ENCODE results near the gene ATXN7L2.

Gene ATXN7L2

DNA sequence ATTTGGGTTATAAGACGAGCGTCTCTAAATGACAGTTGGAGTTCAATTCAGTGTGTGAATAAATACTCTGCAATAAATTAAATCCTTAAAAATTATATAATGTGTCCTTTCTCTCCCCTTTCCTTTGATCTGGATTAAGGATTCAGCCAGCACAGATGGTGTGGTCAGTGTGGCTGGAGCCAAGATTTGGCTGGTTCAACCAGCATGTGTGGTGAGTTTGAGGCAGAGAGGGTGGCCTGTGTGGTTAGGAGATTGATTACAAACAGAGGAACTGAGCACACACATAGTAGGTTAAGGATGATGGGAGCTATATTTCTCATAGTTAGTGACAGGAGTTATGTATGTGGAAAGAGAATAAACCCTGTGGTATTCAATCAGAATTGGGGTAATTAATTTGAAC is 40.0 kb downstream of the ATXN7L2 start:
- DNase-seq (ENCODE audit: low spot score) = no peak

DNA sequence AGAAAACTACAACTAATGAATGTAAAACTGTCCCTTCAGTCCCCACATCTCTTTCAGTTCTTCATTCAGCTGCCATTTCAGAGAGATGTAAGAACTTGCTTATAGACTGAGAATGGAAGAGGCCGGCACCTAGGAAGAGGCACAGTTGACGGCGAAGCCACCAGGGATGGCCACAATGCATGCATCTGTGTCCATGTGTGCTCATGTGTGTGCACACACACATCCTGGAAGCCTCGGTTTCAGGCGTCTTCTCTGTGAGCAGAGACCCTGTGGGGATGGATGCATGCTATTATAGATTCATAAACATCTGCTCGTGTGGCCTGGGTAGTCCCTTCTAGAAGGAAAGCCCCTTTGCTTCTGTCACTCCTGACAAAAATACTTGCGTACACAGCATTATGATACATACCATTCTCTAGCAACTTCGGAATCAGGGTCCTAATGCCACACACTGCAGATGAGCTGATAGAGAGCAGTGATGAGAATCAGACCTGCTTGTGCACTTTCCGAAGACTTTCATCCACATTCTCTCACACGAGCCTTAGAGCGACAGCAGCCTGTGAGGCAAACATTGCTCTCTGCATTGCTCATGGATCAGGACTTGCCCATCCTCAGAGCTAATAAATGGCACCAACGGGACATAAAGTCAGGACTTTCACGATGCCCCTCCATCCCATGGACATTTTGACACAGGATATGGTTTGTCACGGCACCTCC is 43.5 kb downstream of the ATXN7L2 start:
- no peak for DNase-seq (ENCODE audit: low spot score)

- DNase-seq (ENCODE audit: low spot score) = no peak
Measured at GRCh38 chr1:109527846-109528695, 44.4 kb downstream of the ATXN7L2 start.

- DNase-seq (ENCODE audit: low spot score) = no peak
Measured at GRCh38 chr1:109528712-109529111, 45.0 kb downstream of the ATXN7L2 start.

GRCh38 chr1:109529881-109530456 is 46.3 kb downstream of the ATXN7L2 start:
- no peak for DNase-seq (ENCODE audit: low spot score)

GRCh38 chr1:109530457-109531087 is 46.9 kb downstream of the ATXN7L2 start:
- DNase-seq (ENCODE audit: low spot score) = no peak

DNA sequence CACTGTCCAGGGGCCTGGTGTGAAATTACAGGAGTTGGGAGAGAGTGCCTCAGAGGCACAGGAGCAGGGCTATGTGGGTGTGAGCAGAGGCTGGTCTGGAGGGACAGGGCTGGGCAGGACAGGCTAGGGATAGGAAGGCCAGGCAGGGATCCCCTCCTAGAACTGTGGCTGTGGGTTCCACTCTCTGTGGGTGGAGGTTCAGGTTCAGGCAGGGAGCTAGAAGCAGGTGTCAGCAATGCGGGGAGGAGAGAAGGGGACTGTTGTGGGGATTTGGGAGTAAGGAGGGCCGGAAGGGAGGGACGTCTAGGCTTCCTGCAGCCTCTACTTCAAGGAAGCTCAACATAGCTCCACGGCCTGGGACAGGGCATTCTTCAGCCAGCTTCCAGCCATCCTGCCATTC is 47.7 kb downstream of the ATXN7L2 start:
- no peak for DNase-seq (ENCODE audit: low spot score)

DNA sequence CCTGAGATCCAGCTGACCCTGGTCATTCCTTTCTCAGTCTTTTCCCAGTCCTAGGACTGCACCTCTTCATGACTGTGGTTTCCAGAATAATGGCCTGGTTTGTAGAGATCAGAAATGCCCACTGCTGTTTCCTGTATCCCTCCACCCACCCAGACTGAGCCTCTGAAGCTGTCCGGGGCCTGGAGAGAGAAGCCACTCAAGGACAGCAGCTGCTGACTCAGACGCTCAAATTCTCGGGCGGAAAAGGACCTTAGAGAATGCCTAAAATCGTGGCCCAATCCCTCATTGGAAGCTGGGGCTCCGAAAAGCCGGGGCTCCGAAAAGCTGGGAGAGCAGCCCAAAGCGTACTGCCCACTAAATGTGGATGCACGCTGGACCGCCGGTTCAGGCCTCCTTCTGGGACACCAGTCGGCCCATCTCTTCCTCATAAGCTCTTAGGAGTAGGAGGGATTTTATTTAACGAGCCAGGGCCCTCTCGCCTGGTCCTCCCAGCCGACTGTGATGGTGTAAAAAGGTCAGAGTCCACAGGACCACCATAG is 48.2 kb downstream of the ATXN7L2 start:
- DNase-seq (ENCODE audit: low spot score) = no peak

GRCh38 chr1:109532365-109533136 is 48.8 kb downstream of the ATXN7L2 start:
- peak; percentile 86 for DNase-seq (ENCODE audit: low spot score)

- no peak for DNase-seq (ENCODE audit: low spot score)
Measured at GRCh38 chr1:109534307-109534858, 50.7 kb downstream of the ATXN7L2 start.

- DNase-seq (ENCODE audit: low spot score) = no peak
Measured at GRCh38 chr1:109535481-109535880, 51.8 kb downstream of the ATXN7L2 start.

GRCh38 chr1:109535971-109536491 is 52.3 kb downstream of the ATXN7L2 start:
- no peak for DNase-seq (ENCODE audit: low spot score)

GRCh38 chr1:109537450-109538178 is 53.9 kb downstream of the ATXN7L2 start:
- no peak for DNase-seq (ENCODE audit: low spot score)

GRCh38 chr1:109538827-109539555 is 55.3 kb downstream of the ATXN7L2 start:
- DNase-seq (ENCODE audit: low spot score) = no peak

DNA sequence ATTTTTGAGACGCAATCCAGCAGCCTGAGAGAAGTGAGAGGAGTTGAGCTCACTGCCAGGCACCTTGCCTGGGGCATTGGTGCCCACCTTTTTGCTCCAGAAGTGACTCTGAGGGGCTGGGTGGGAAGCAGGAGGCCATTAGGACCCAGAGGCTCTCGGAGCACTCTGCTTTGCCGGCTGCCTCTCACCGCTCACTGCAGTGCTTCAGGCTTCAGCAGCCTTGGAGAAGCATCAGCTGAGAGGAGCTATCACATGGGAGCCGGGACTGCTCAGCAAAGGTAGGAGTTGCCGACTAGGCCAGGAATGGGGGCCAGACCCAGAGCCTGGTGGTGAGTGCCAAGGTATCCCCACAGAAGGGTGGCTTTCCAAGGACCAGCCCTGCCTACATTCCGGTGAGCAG is 56.0 kb downstream of the ATXN7L2 start, which contains the start of gene GPR61:
GPR61 (plus strand) TSS at position 197 of the 400 bp plus-strand sequence. CDS start 3,151 bp downstream, outside the sequence.
- no peak for DNase-seq (ENCODE audit: low spot score)

- DNase-seq (ENCODE audit: low spot score) = no peak
Measured at GRCh38 chr1:109541102-109541501, 57.4 kb downstream of the ATXN7L2 start.
